Lower leg skin (tissue), 4 donors: ENCODE data around the gene CDH23. TPM values are rescaled to one million over a fixed set of nuclear protein-coding genes. Genes with fewer than 3 reads are reported as not detected.
A peak's percentile ranks its signal among the peaks of the same experiment; 100 is the strongest.

ENCODE experiments used
- DNase-seq, 2 donors: peaks; one replicate each; pipeline ENCODE4 v3.0.0-alpha.2; 2019; ENCODE audit warnings: low spot score in 2 of 2
- H3K4me3 ChIP-seq: fragments of 200-600 bp; sonication (generic); 2 replicates; pipeline ENCODE4 v1.5.1; 2017; ENCODE audit warnings: mild to moderate bottlenecking, low read depth; ENCODE audit not compliant: poor library complexity, severe bottlenecking
- CTCF ChIP-seq, 3 donors: fragments of 450-650 bp; IDR thresholded peaks; one replicate each; pipeline ENCODE4 v1.5.1; 2016; ENCODE audit warnings: antibody characterized with exemption in 3 of 3, mild to moderate bottlenecking in 3 of 3, moderate library complexity in 2 of 3
- POLR2A ChIP-seq, 2 donors: fragments of 450-650 bp; IDR thresholded peaks; one replicate each; pipeline ENCODE4 v1.6.1; 2016 to 2017; ENCODE audit warnings: antibody characterized with exemption in 2 of 2, mild to moderate bottlenecking in 1 of 2, moderate library complexity in 1 of 2
- WGBS, 2 donors: methylation state at CpG; one replicate each; pipeline ENCODE4 v1.1.5; 2018; 5-methylcytosine and 5-hydroxymethylcytosine counted together
- intact Hi-C: fragments of 100-400 bp; cut with DNase I; formaldehyde crosslinking; loops from one replicate; pipeline ENCODE4 v1.15.0; 2023; ENCODE audit warnings: low total_unique reads
- total RNA-seq, 4 donors: library from RNA; depleted of rRNA; stranded (reverse); fragments of >200 nt; gene quantifications; one replicate each; pipeline ENCODE4 v1.1.0, GENCODE V29; 2016

The CDH23 gene
- total RNA-seq, 4 donors from 2014 or later = 1.7 to 9.2 (median 2.6) TPM

- H3K4me3 ChIP-seq = no peak overlapping the region
- intact Hi-C loops = no loop called here
- WGBS, 2 donors = 86 to 92% methylated on average over 18 of the region's 18 CpGs
- no peak for TF ChIP-seq CTCF (IDR thresholded peaks at IDR 0.05)
- no peak for TF ChIP-seq POLR2A (IDR thresholded peaks at IDR 0.05)
- DNase-seq = no peak
These were observed 297.4 kb downstream of the CDH23 start for GRCh38 chr10:71694039-71694501.

GRCh38 chr10:71694567-71694968 lies 297.8 kb downstream of the CDH23 start:
- intact Hi-C loops = no loop called here
- H3K4me3 ChIP-seq = no peak overlapping the region
- peak in 1 of 2 donors; percentile 50 for DNase-seq
- 67 to 69% methylated on average over 10 of the region's 10 CpGs for WGBS, 2 donors
- TF ChIP-seq CTCF (IDR thresholded peaks at IDR 0.05) (no peak), POLR2A (IDR thresholded peaks at IDR 0.05) (no peak)

GRCh38 chr10:71695502-71696476 lies 299.1 kb downstream of the CDH23 start:
- no peak overlapping the region for H3K4me3 ChIP-seq
- intact Hi-C loops = no loop called here
- DNase-seq = no peak
- TF ChIP-seq POLR2A (IDR thresholded peaks at IDR 0.05) (no peak), CTCF (IDR thresholded peaks at IDR 0.05) (no peak)
- 79 to 82% methylated on average over 12 to 13 of the region's 14 CpGs for WGBS, 2 donors

GRCh38 chr10:71696628-71697326 lies 300.1 kb downstream of the CDH23 start:
- 61 to 72% methylated on average over 10 of the region's 10 CpGs for WGBS, 2 donors
- no peak for DNase-seq
- no peak overlapping the region for H3K4me3 ChIP-seq
- intact Hi-C loops = no loop called here
- TF ChIP-seq CTCF (IDR thresholded peaks at IDR 0.05) (peak in 1 of 3 donors; percentile 39), POLR2A (IDR thresholded peaks at IDR 0.05) (no peak)

- no peak for DNase-seq
- WGBS, 2 donors = 52 to 75% methylated on average over 7 of the region's 7 CpGs
- TF ChIP-seq POLR2A (IDR thresholded peaks at IDR 0.05) = no peak
- H3K4me3 ChIP-seq = no peak overlapping the region
- intact Hi-C loops = no loop called here
These were observed 301.4 kb downstream of the CDH23 start for GRCh38 chr10:71697938-71698709.
